NCI-H1092 treated with DMSO at 0.1 percent for 48 hours (cell line): ENCODE measurements around the gene VMAC.
A peak's percentile ranks its signal among the peaks of the same experiment; 100 is the strongest.
"Not testable (repeated sequence)": the region's sequence is repeated elsewhere in the genome, so short reads cannot be mapped to it uniquely, and the experiment has no call there.

Experiments used
- DNase-seq: peaks from one replicate; lab custom pipeline; 2025; lab: John Stamatoyannopoulos, UW

Gene VMAC

DNA sequence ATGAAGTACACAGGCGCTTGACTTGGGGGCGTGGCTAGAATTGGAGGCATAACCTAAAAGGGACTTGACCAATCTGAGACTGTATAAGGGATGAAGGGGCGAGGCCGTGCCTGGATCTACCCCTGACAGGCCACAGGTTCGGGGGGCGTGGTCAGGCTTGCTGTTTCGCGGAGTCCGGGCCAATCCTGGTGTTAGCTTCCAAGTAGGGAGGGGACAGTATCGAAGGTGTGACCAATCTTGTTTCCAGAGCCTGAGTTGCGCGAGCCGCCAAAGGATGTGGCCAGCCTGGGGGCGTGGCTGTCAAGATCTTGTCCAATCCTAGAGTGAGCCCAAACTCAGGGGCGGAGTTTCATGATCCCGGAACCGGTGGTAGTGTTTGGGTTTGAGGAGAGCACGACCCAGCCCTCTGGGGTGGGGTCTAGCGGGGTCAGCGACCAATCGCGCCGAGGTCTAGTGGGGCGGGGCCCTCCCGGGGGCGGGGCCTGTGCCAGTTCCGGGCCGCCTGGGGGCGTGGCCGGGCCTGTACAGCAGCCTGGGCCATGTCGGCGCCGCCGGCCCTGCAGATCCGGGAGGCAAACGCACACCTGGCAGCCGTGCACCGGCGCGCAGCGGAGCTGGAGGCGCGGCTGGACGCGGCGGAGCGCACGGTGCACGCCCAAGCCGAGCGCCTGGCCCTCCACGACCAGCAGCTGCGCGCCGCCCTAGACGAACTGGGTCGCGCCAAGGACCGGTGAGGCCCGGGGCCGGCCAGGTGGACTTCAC is at the start of gene VMAC:
Gene VMAC (plus strand): TSS at position 521 of the 762 bp plus-strand sequence. CDS start 19 bp downstream, at position 540.
- peak; percentile 99 for DNase-seq

DNA sequence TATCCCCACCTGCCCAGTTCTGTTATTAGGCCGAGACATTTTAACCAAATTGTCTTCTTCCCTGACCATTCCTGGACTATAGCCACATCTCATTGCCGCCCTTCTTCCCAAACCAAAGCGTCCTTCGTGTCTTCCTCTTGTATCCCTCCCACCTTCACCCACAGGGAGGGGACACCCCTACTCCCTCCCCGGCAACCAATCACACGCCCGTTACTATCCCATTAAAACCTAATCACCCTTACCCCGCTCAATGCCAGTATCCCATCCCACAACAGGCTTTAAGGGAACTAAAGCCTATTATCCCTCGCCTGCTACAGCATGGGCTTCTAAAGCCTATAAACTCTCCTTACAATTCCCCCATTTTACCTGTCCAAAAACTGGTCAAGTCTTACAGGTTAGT is 49.5 kb upstream of the VMAC start:
- not testable (repeated sequence) for DNase-seq

- DNase-seq = no peak
Observed at GRCh38 chr19:5857203-5858081, 47.2 kb upstream of the VMAC start.

DNA sequence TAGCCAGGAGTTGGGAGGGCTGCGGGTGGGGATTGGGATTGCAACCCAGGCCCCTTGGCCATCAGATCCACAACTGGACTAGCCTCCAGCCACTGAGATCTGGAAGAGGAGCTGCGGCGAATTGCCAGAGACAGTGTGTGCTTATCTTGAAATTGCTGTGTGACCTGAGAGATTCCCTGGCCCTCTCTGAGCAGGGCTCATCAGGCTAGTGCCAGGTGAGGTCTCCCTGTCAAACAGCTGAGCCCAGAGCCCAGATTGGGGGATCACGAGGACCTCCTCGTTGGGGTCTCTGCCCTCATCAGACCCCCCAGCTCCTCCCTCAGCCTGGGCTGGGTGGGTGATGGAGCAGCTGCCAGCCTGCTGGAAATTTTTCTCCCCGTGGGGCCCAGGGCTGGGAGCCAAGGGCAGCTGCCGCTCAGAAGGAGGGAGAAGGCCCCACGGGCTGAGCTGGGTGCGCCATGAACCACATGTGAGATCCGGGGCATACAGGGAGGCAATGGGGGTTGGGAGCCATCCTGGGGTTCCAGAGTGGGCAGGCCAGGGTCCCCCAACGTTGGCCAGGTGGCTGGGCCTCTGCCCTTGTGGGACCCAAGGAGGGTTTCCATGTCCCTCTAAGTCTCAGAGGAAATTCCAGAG is 41.5 kb upstream of the VMAC start:
- DNase-seq = no peak

DNA sequence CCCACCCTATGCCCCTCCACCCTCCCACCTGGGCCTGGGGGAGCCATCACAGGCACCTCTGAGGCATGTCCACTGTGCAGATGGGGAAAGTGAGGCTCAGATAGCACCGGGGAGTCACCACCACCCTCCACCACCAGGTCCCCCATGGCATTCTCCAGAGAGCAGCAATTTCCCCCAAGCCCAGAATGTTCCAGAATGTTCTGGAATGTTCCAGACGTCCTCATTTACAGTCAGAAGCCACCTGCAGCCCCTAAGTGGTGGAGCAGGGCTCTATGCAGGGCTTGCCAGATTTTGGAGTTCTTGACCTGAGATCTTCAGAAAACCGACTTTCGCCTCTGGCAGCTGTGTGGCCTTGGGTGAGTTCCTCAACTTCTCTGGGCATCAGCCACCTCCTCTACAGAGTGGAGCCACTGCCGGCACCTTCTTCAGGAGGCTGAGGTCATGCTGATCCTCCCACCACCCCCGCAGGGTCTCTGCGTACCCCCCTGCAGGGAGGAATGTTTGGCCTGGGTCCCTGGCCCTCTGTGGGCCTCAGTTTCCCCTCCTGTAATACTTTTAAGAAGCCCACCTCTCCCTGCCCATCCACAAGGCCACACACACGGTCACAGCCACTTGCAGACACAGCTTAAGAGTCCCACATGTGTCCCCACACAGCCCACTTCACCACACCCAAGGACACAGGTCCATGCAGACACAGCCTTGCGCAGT is 40.5 kb upstream of the VMAC start:
- DNase-seq = no peak

DNA sequence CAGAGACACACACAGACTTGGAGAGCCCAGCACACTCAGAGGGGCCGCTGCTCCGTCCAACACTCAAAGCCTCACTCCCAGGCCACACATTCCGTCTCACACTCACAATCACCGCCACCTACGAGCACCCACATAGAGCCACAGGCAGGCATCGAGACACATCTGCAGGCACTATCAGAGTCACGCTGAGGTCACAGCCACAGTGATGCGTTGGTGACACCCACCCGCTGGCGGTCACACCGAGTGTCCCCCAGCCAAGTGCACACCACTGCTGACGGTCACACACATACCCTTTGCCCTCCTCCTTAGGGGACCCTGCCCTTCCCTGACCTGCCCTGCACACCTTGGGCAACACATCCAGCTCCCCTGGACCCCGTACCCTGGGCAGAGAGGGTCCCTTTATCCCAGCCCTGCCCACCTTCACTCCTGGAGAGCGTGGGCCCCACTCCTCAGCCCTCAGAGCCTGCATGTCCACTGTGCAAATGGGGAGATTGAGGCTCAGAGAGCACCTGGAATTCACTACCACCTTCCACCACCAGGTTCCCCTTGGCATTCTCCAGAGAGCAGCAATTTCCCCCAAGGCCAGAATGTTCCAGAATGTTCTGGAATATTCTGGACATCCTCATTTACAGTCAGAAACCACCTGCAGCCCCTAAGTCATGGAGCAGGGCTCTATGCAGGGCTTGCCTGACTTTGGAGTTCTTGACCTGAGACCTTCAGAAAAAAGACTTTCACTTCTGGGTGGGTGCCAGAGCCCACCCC is 39.8 kb upstream of the VMAC start:
- DNase-seq = no peak

DNA sequence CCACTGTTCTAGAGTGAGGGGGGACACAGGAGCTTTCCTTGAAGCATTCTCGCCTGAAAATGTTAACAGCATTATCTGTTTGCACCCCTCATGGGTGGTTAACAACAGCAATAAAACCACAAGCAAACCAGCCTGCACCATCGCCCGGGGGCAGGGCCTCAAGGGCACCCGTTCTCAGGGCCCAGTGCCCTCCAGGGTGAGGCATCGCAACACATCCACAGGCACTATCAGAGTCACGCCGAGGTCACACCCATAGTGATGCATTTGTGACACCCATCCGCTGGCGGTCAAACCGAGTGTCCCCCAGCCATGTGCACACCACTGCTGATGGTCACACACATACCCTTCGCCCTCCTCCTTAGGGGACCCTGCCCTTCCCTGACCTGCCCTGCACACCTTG is 38.9 kb upstream of the VMAC start:
- no peak for DNase-seq

DNA sequence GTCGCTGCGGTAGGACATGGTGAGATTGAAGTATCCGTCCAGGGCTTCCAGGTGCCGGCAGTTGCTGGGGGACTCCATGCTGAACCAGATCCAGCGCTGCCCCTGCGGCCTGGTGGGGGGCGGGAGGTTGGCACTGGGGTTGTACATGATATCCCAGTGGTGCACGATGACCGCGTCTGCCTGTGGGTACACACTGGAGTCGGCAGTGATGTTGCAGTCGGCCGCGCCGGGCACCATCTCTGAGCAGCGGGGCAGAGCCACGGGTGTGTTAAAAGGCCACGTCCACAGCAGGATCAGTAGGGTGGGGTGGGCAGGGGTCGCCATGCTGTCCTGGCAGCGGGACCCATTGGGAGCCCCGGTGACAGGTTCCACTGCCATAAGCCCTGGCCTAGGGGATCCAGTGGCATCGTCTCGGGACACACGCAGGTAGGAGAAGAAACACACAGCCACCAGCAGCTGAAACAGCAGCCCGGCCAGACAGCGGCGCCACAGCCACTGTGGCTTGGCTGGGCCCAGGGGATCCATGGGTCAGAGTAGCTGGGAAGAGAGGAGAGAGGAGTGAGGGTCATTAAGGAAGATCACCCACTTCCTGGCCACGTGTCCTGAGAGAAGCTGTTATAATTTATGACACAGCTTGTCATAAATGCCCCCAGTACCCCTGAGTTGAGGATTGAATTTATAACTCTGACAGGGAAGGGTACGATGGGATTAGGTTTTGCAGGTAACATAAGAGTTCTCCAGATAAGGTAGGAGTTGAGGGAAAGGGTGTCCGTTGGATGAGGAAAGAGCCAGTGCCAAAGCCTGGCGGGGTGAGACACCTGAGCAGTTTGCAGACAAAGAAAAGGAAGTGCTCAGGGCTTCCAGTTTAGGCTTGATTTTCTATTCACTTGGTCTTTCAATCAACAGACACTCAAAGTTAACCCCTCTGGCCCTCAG is 37.2 kb upstream of the VMAC start:
- no peak for DNase-seq

- DNase-seq = no peak
Observed at GRCh38 chr19:5870986-5871394, 33.7 kb upstream of the VMAC start.

DNA sequence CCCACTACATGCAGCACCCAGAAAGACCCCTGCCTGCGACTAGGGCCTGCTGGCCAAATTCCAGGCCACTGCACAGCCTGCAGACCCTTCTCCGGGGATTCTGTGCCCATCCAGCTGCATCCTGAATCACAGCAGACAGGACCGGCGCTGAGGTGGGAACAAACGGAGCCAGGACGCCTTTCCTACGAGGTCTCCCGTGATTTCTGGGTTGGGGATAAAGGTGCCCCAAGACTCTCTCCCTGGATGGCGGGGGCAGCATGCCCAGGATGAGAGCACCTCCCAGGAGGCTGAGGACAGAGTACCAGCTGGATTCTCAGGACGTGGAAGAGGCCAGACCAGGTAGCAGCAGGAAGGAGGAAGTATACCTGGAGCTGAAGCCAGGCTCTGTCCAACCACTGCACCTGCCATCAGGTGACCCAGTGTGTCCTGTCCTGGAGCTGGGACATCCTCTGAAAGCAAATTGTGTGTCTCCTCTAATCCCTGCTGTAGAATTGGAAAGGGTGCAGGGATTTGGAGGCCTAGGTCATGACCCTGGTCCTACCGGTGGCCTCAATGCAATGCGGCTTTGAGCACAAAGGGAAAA is 31.0 kb upstream of the VMAC start:
- DNase-seq = no peak

GRCh38 chr19:5874496-5874895 is 30.2 kb upstream of the VMAC start:
- DNase-seq = not testable (repeated sequence)

DNA sequence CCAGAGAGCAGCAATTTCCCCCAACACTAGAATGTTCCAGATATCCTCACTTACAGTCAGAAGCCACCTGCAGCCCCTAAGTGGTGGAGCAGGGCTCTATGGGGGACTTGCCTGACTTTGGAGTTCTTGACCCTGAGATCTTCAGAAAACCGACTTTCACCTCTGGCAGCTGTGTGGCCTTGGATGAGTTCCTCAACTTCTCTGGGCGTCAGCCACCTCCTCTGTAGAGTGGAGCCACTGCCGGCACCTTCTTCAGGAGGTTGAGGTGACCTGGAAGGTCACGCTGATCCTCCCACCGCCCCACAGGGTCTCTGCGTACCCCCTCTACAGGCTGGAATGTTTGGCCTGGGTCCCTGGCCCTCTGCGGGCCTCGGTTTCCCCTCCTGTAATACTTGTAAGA is 27.2 kb upstream of the VMAC start:
- DNase-seq = no peak

GRCh38 chr19:5877882-5878281 is 26.8 kb upstream of the VMAC start:
- DNase-seq = no peak

DNA sequence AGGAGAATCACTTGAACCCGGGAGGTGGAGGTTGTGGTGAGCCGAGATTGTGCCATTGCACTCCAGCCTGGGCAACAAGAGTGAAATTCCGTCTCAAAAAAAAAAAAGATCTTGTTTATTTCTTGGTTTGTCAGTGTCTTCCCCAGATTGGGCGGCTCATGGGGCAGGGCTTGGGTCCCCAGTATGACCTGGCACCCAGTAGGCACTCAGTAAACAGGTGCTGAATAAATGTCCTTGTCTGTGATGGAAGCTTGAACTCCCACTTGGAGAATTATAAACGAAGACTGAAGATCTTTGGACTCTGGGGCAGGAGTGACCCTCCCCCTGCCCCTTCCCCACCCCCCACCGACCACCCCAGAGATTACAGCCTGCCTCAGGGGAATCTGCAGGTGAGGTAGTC is 24.5 kb upstream of the VMAC start:
- no peak for DNase-seq

DNA sequence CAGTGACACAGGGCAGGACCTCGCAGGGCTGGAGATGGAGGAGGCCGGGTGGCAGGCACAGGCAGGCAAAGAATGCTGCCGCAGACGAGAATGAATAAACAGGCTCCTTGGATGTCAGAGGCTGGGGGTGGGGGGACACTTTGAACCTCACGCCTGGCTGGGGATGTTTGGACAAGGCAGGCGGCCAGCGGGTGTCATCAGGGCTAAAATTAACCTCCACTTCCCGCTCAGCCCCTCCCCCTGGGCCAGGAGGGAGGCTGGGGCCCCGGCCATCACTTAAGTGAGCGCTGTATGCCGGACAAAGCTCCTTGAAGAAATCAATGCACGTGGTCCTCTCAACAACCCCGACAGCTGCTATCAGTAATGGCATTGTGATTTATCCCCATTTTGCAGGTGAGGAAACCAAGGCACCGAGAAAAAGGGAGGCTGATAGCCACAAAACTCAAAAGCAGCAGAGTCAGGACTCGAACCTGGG is 24.0 kb upstream of the VMAC start:
- DNase-seq = no peak

GRCh38 chr19:5881543-5882299 is 23.0 kb upstream of the VMAC start:
- DNase-seq = no peak

- DNase-seq = no peak
Observed at GRCh38 chr19:5882421-5882968, 22.2 kb upstream of the VMAC start.

DNA sequence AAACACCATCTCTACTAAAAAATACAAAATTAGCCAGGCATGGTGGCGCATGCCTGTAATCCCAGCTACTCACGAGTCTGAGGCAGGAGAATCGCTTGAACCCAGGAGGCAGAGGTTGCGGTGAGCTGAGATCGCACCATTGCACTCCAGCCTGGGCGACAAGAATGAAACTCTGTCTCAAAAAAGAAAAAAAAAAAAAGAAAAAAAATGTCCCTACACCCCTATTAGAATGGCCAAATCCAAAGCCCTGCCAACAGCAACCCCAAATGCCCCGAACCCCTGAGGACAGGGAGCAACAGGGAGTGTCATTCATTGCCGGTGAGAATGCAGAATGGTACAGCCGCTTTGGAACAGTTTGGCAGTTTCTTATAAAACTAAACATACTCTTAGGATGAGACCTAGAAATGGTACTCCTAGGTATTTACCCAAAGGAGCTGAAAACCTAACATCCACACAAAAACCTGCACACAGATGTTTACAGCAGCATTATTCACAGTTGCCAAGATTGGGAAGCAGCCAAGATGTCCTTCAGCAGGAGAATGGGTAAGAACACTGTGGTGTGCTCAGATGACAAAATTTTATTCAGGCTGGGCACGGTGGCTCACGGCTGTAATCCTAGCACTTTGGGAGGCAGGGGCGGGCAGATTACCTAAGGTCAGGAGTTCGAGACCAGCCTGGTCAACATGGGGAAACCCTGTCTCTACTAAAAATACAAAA is 21.4 kb upstream of the VMAC start:
- peak; percentile 32 for DNase-seq
